H4 (cell line): ENCODE data around the gene FCHSD1. TPM values are rescaled to one million over a fixed set of nuclear protein-coding genes. Genes with fewer than 3 reads are reported as not detected.

Experiments used
- total RNA-seq: library from RNA; depleted of rRNA; stranded (reverse); fragments of >200 nt; shearing (Covaris generic); gene quantifications from 2 replicates; pipeline ENCODE4 v1.2.3, GENCODE V29; 2014; rRNA removed

The FCHSD1 gene
- total RNA-seq, 1 experiment from 2014 or later: 5.9 TPM

Other genes with a start within 250 kb of the FCHSD1 start
- 1.1 and 1.8 TPM in 2 replicates for gene PCDHGA9, start 248.6 kb downstream of the FCHSD1 start, total RNA-seq
- 0.02 and 0.33 TPM in 2 replicates for gene PCDHGB6, start 243.4 kb downstream of the FCHSD1 start, total RNA-seq
- gene PCDHGA10, start 238.4 kb downstream of the FCHSD1 start, total RNA-seq: 1.4 and 1.9 TPM in 2 replicates
- 0.58 and 1.4 TPM in 2 replicates for gene PCDHGB7, start 233.7 kb downstream of the FCHSD1 start, total RNA-seq
- 0.66 and 1.3 TPM in 2 replicates for gene PCDHGA11, start 230.4 kb downstream of the FCHSD1 start, total RNA-seq
- gene PCDHGA12, start 220.9 kb downstream of the FCHSD1 start, total RNA-seq: 0.14 and 0.76 TPM in 2 replicates
- 50.8 and 61.5 TPM in 2 replicates for gene PCDHGC3, start 175.5 kb downstream of the FCHSD1 start, total RNA-seq
- gene PCDHGC4, start 166.4 kb downstream of the FCHSD1 start, total RNA-seq: 0.10 TPM in 1 of 2 replicates, not detected in the other
- gene PCDHGC5, start 162.3 kb downstream of the FCHSD1 start, total RNA-seq: 0.06 and 0.18 TPM in 2 replicates
- gene DIAPH1, start 32.4 kb downstream of the FCHSD1 start, total RNA-seq: 24.3 and 40.7 TPM in 2 replicates
- 76.5 and 82.1 TPM in 2 replicates for gene HDAC3, start 14.6 kb downstream of the FCHSD1 start, total RNA-seq
- 4.5 and 8.4 TPM in 2 replicates for gene RELL2, start 14.4 kb downstream of the FCHSD1 start, total RNA-seq
- gene ARAP3, start 30.8 kb upstream of the FCHSD1 start, total RNA-seq: 4.4 and 4.8 TPM in 2 replicates
- 1.2 and 6.6 TPM in 2 replicates for gene PCDH1, start 227.0 kb upstream of the FCHSD1 start, total RNA-seq